GM12878 (cell line): ENCODE data around the gene LYZ. TPM values are rescaled to one million over a fixed set of nuclear protein-coding genes. Genes with fewer than 3 reads are reported as not detected.

Source experiments
- ATAC-seq: fragments of 200-7000 bp; cut with Tn5 transposase; 3 replicates; pipeline ENCODE4 v1.9.1; 2020; ENCODE audit warnings: mild to moderate bottlenecking, moderate library complexity
- BruUV-seq: library from RNA; stranded (reverse); fragments of 400-500 nt; replicated peaks from 2 replicates; lab custom pipeline; 2021; lab: Mats Ljungman, UMichigan
- CTCF ChIA-PET: fragments of 300-600 bp; sonication (Branson Sonifier 250); formaldehyde crosslinking; extraction: SDS; loops from one replicate; lab custom pipeline; 2021; ENCODE audit warnings: inconsistent platforms; lab: Yijun Ruan, JAX
- POLR2A ChIA-PET: fragments of 350-600 bp; formaldehyde crosslinking; extraction: SDS; loops from one replicate; lab custom pipeline; 2021; ENCODE audit warnings: inconsistent platforms; lab: Charles Lee
- RAD21 ChIA-PET: fragments of 300-600 bp; sonication (Branson Sonifier 250); formaldehyde crosslinking; loops from one replicate; lab custom pipeline; 2023; ENCODE audit warnings: antibody characterized with exemption; ENCODE audit not compliant: unreplicated experiment; lab: Charles Lee
- SMC1A ChIA-PET: fragments of 300-600 bp; sonication (Branson Sonifier 250); formaldehyde crosslinking; loops from one replicate; lab custom pipeline; 2023; ENCODE audit not compliant: unreplicated experiment, uncharacterized antibody; lab: Charles Lee
- DNase-seq: peaks from one replicate; pipeline ENCODE4 v3.0.0-alpha.2; 2011; ENCODE audit warnings: low read depth, low spot score
- FAIRE-seq: peaks from 3 replicates; lab custom pipeline; 2011; peaks lifted over from hg19 to GRCh38; lab: Jason Lieb, UNC
- H2AFZ ChIP-seq: 2 replicates; pipeline ENCODE4 v1.6.0; 2011; ENCODE audit warnings: low read depth, low read length, control low read depth; ENCODE audit not compliant: control insufficient read depth
- H3K27ac ChIP-seq: 2 replicates; pipeline ENCODE4 v1.5.1; 2011; ENCODE audit warnings: control low read depth; ENCODE audit not compliant: control insufficient read depth, insufficient read depth
- H3K27me3 ChIP-seq, 2 experiments: replicated peaks in 1 of 2; 2 replicates each; pipeline versions ENCODE4 v1.6.0 to v1.6.1; 2011; ENCODE audit warnings: low read length in 1 of 2; ENCODE audit not compliant: control insufficient read depth in 2 of 2, insufficient read depth in 2 of 2
- H3K36me3 ChIP-seq, 2 experiments: 2 replicates each; pipeline ENCODE4 v1.5.1; 2011; ENCODE audit warnings: low read length in 1 of 2; ENCODE audit not compliant: control insufficient read depth in 2 of 2, insufficient read depth in 2 of 2
- H3K4me1 ChIP-seq: 2 replicates; pipeline ENCODE4 v1.6.1; 2011; ENCODE audit warnings: mild to moderate bottlenecking, low read length, moderate library complexity, mixed read lengths; ENCODE audit not compliant: control insufficient read depth, insufficient read depth
- H3K4me2 ChIP-seq: 2 replicates; pipeline ENCODE4 v1.6.0; 2011; ENCODE audit warnings: control low read depth; ENCODE audit not compliant: control insufficient read depth, insufficient read depth
- H3K4me3 ChIP-seq: fragments of 200-600 bp; sonication (generic); 2 replicates; pipeline ENCODE4 v1.5.1; 2016
- H3K79me2 ChIP-seq: 2 replicates; pipeline ENCODE4 v1.6.0; 2011; ENCODE audit warnings: low read length; ENCODE audit not compliant: control insufficient read depth, insufficient read depth
- H3K9ac ChIP-seq: 2 replicates; pipeline ENCODE4 v1.8.0; 2011; ENCODE audit warnings: low read length, control low read depth, mixed read lengths; ENCODE audit not compliant: control insufficient read depth, insufficient read depth
- H3K9me3 ChIP-seq: replicated peaks from 3 replicates; pipeline ENCODE4 v1.5.1; 2011; ENCODE audit warnings: mild to moderate bottlenecking, low read length; ENCODE audit not compliant: control insufficient read depth, insufficient read depth
- H4K20me1 ChIP-seq: 2 replicates; pipeline ENCODE4 v1.6.0; 2011; ENCODE audit not compliant: control insufficient read depth, insufficient read depth
- HDAC6 ChIP-seq: fragments of 200-600 bp; sonication (generic); IDR thresholded peaks from one replicate; pipeline ENCODE4 v1.8.0; 2017; ENCODE audit warnings: antibody characterized with exemption; ENCODE audit not compliant: unreplicated experiment
- IKZF2 ChIP-seq, 2 experiments: fragments of 450-650 bp; IDR thresholded peaks; 2 replicates each; pipeline ENCODE4 v1.6.1; 2017; ENCODE audit warnings: mild to moderate bottlenecking in 2 of 2, moderate library complexity in 2 of 2
- KAT2A ChIP-seq: conservative IDR thresholded peaks from 2 replicates; pipeline ENCODE4 v1.6.1; 2011; ENCODE audit warnings: low read depth, low read length; ENCODE audit not compliant: control insufficient read depth
- NRF1 ChIP-seq: conservative IDR thresholded peaks from 2 replicates; pipeline ENCODE4 v1.6.1; 2011; ENCODE audit warnings: mild to moderate bottlenecking, low read depth, low read length, improper control_type of control experiment
- RCOR1 ChIP-seq: conservative IDR thresholded peaks from 2 replicates; pipeline ENCODE4 v1.6.1; 2012; ENCODE audit warnings: low read depth, low read length, improper control_type of control experiment
- SMC3 ChIP-seq: IDR thresholded peaks from 2 replicates; pipeline ENCODE4 v1.6.1; 2011; ENCODE audit warnings: low read length, improper control_type of control experiment, borderline replicate concordance
- SREBF2 ChIP-seq: IDR thresholded peaks from 2 replicates; pipeline ENCODE4 v1.6.1; 2012; ENCODE audit warnings: mild to moderate bottlenecking, low read length
- STAT3 ChIP-seq: IDR thresholded peaks from 2 replicates; pipeline ENCODE4 v1.6.1; 2011; ENCODE audit warnings: low read depth, low read length, improper control_type of control experiment
- TCF7 ChIP-seq: IDR thresholded peaks from 2 replicates; pipeline ENCODE4 v1.6.1; 2014; ENCODE audit warnings: antibody characterized with exemption, borderline replicate concordance
- ZNF622 ChIP-seq: fragments of 450-650 bp; IDR thresholded peaks from 2 replicates; pipeline ENCODE4 v1.6.1; 2017; ENCODE audit warnings: mild to moderate bottlenecking, inconsistent platforms
- WGBS: methylation state at CpG from one replicate; pipeline ENCODE4 v1.1.6; 2016; ENCODE audit warnings: low lambda C conversion rate; ENCODE audit not compliant: insufficient replicate concordance, insufficient coverage; ENCODE audit errors: missing lambda C conversion rate; 5-methylcytosine and 5-hydroxymethylcytosine counted together
- in situ Hi-C: fragments of 300-500 bp; cut with MboI; formaldehyde crosslinking; loops from 9 replicates; pipeline ENCODE4 v1.14.3; 2018; ENCODE audit warnings: mixed read lengths
- intact Hi-C: fragments of 100-400 bp; cut with micrococcal nuclease; formaldehyde crosslinking; loops from one replicate; pipeline ENCODE4 v1.14.2; 2022; ENCODE audit not compliant: unreplicated experiment
- polyA plus RNA-seq, 11 experiments: library from polyadenylated mRNA; depleted of rRNA in 4 of 11; unstranded in 6 of 11; stranded (reverse) in 5 of 11; fragments of >200 nt; fragmentation: Nextera tagmentation in 4 of 11; fragmentation: Illumina TruSeq in 1 of 11; extraction: Ambion mirVana in 4 of 11; extraction: Trizol in 1 of 11; gene quantifications; 1 replicate in 1 of 11; 2 replicates in 10 of 11; pipeline versions ENCODE4 v1.2.1 to v1.2.3, GENCODE V29; 2011 to 2016; ENCODE audit warnings: inconsistent platforms in 2 of 11, missing spikeins in 2 of 11, low read depth in 1 of 11
- total RNA-seq, 4 experiments: library from RNA; depleted of rRNA in 3 of 4; stranded (reverse); fragments of >200 nt in 3 of 4; fragmentation: Illumina TruSeq in 1 of 4; extraction: Trizol in 1 of 4; gene quantifications; 2 replicates each; pipeline versions ENCODE4 v1.2.1 to v1.2.3, GENCODE V29; 2013 to 2021
- TF ChIP-seq, protein P1 (sequence below): fragments of 450-650 bp; IDR thresholded peaks from 2 replicates; pipeline ENCODE4 v1.6.1; 2017; ENCODE audit warnings: antibody characterized with exemption, mild to moderate bottlenecking, moderate library complexity
- TF ChIP-seq, protein P2 (sequence below): fragments of 450-650 bp; IDR thresholded peaks from 2 replicates; pipeline ENCODE4 v1.6.1; 2016; ENCODE audit warnings: mild to moderate bottlenecking, moderate library complexity, borderline replicate concordance

Gene LYZ
- total and polyA plus RNA-seq, 10 of the 15 experiments (the other 5 are each of a cell fraction or from before 2014, with no cell fraction given): 1.9 TPM; not detected in 9

DNA sequence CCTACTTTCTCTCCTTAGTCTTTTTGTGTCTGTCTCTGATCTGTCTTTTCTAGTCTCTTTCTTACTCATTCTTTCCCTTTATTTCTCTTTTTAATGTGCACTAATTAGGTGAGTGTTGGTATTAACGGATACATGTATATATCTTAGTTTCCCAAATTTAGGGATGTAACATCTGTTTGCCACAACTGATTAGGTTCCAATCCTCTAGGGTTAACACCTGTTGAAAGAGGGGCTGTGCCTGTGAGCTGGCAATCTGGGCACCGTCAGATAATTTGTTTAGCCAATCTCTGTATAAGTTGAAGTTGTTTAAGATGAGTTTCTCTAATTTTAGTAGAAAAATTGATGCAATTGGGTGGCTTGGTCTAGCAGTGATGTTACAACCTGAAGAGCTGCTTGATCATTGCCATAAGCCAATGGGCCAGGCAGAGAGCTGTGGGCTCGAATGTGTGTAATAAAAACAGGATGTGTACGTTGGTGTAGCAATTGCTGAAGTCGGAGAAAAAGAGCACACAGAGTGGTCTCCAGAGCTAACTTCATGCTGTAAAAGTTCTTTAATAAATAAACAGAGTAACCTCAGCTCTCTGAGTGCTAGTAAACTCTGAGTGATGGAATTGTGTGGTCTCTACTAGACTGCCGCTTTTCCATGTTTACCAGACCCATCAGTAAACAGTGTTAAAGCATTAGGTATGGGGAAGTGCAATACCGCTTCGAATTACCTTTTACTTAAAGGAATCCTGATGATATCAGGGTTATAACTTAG, 18.3 kb upstream of the LYZ start:
- ChIA-PET POLR2A (no interaction called here), SMC1A (interaction anchor here (1.3 to 1.5 kb wide), 2 partner anchors 15 to 28 kb away, joined by 5 read pairs; no protein-coding TSS in a partner anchor), RAD21 (interaction anchor here (0.6 to 2.0 kb wide), 5 partner anchors 28 to 176 kb away, joined by 3 to 6 read pairs (median 4); no protein-coding TSS in a partner anchor), CTCF (interaction anchor here (0.6 to 3.0 kb wide), 4 partner anchors 27 to 477 kb away, joined by 3 to 21 read pairs (median 8); no protein-coding TSS in a partner anchor)
- intact Hi-C loops (loop anchor here (10.0 kb wide), 1 partner anchor 175 kb away; no protein-coding TSS in a partner anchor), in situ Hi-C loops (no loop called here)
- no peak for TF ChIP-seq STAT3
- TF ChIP-seq RCOR1: no peak
- no peak for TF ChIP-seq NRF1
- TF ChIP-seq TCF7: no peak
- no peak for TF ChIP-seq SMC3
- TF ChIP-seq HDAC6: no peak
- TF ChIP-seq, protein P1, sequence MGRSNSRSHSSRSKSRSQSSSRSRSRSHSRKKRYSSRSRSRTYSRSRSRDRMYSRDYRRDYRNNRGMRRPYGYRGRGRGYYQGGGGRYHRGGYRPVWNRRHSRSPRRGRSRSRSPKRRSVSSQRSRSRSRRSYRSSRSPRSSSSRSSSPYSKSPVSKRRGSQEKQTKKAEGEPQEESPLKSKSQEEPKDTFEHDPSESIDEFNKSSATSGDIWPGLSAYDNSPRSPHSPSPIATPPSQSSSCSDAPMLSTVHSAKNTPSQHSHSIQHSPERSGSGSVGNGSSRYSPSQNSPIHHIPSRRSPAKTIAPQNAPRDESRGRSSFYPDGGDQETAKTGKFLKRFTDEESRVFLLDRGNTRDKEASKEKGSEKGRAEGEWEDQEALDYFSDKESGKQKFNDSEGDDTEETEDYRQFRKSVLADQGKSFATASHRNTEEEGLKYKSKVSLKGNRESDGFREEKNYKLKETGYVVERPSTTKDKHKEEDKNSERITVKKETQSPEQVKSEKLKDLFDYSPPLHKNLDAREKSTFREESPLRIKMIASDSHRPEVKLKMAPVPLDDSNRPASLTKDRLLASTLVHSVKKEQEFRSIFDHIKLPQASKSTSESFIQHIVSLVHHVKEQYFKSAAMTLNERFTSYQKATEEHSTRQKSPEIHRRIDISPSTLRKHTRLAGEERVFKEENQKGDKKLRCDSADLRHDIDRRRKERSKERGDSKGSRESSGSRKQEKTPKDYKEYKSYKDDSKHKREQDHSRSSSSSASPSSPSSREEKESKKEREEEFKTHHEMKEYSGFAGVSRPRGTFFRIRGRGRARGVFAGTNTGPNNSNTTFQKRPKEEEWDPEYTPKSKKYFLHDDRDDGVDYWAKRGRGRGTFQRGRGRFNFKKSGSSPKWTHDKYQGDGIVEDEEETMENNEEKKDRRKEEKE: no peak
- TF ChIP-seq, protein P2, sequence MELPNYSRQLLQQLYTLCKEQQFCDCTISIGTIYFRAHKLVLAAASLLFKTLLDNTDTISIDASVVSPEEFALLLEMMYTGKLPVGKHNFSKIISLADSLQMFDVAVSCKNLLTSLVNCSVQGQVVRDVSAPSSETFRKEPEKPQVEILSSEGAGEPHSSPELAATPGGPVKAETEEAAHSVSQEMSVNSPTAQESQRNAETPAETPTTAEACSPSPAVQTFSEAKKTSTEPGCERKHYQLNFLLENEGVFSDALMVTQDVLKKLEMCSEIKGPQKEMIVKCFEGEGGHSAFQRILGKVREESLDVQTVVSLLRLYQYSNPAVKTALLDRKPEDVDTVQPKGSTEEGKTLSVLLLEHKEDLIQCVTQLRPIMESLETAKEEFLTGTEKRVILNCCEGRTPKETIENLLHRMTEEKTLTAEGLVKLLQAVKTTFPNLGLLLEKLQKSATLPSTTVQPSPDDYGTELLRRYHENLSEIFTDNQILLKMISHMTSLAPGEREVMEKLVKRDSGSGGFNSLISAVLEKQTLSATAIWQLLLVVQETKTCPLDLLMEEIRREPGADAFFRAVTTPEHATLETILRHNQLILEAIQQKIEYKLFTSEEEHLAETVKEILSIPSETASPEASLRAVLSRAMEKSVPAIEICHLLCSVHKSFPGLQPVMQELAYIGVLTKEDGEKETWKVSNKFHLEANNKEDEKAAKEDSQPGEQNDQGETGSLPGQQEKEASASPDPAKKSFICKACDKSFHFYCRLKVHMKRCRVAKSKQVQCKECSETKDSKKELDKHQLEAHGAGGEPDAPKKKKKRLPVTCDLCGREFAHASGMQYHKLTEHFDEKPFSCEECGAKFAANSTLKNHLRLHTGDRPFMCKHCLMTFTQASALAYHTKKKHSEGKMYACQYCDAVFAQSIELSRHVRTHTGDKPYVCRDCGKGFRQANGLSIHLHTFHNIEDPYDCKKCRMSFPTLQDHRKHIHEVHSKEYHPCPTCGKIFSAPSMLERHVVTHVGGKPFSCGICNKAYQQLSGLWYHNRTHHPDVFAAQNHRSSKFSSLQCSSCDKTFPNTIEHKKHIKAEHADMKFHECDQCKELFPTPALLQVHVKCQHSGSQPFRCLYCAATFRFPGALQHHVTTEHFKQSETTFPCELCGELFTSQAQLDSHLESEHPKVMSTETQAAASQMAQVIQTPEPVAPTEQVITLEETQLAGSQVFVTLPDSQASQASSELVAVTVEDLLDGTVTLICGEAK: no peak
- no peak for TF ChIP-seq KAT2A
- TF ChIP-seq ZNF622: no peak
- TF ChIP-seq IKZF2 (IDR thresholded peaks at IDR 0.05): no peak
- no peak for TF ChIP-seq SREBF2
- H3K9me3 ChIP-seq: no peaks in the 10 kb centered on the region
- FAIRE-seq (no peak), DNase-seq (no peak), ATAC-seq (peak; percentile 27)
- WGBS: 45% methylated on average over 8 of the region's 8 CpGs
- H3K27ac ChIP-seq: no peak overlapping the region
- no peaks in the 10 kb centered on the region for H3K36me3 ChIP-seq
- H3K27me3 ChIP-seq: no peaks in the 10 kb centered on the region
- H3K79me2 ChIP-seq: no peaks in the 10 kb centered on the region
- peak overlapping the region; percentile 94 for H2AFZ ChIP-seq
- no peaks in the 10 kb centered on the region for H4K20me1 ChIP-seq
- no TSS peak for BruUV-seq
- H3K4me1 ChIP-seq: no peaks in the 10 kb centered on the region
- no peak overlapping the region for H3K9ac ChIP-seq
- H3K4me2 ChIP-seq: peak overlapping the region; percentile 83; the same call in 1 of the 2 replicates
- no peak overlapping the region; the same call in 1 of the 2 replicates for H3K4me3 ChIP-seq
